ENCODE measurements around the gene LARP1. TPM values are rescaled to one million over a fixed set of nuclear protein-coding genes. Genes with fewer than 3 reads are reported as not detected.
A peak's percentile ranks its signal among the peaks of the same experiment; 100 is the strongest.

The LARP1 gene
- total RNA-seq, 2 experiments from 2014 or later: 88.7 to 97.6 TPM

GRCh38 chr5:154756868-154757813, 2.0 kb downstream of the LARP1 start:
- Mint-ChIP-seq H3K27ac (peak overlapping the region; percentile 91), H3K36me3 (ENCODE audit: low read depth) (peaks cover 19% of the 10 kb centered on the region), H3K27me3 (no peaks in the 10 kb centered on the region), H3K4me1 (ENCODE audit: low read depth) (peaks cover 73% of the 10 kb centered on the region), H3K9me3 (no peaks in the 10 kb centered on the region), H3K4me3 (peak overlapping the region; percentile 98)
- intact Hi-C loops (cut with DNase I, micrococcal nuclease): loop anchor here (5.0 to 10.0 kb wide), 5 partner anchors 35 to 562 kb away; partner anchors contain the start of genes GALNT10 (in 1 of the 2) and MRPL22 (in 1 of the 2)
- Histone ChIP-seq H3K27ac (ENCODE audit: low read depth in 1 of 2, low read length in 2 of 2) (peak overlapping the region; percentile 67 to 85), H3K4me1 (ENCODE audit: insufficient read depth, low read length) (peaks cover 51% of the 10 kb centered on the region), H3K9me3 (ENCODE audit: control insufficient read depth in 1 of 2, insufficient read depth in 1 of 2, low read length in 2 of 2) (no peaks in the 10 kb centered on the region), H3K4me3 (ENCODE audit: low read length) (peak overlapping the region; percentile 72), H3K27me3 (ENCODE audit: control insufficient read depth in 1 of 2, insufficient read depth in 2 of 2, low read length in 2 of 2) (no peaks in the 10 kb centered on the region), H3K36me3 (ENCODE audit: insufficient read depth, low read length) (no peaks in the 10 kb centered on the region)
- DNase-seq (peak; percentile 9 to 77 (median 31)), ATAC-seq (ENCODE audit: poor library complexity) (peak; percentile 5)
- POLR2A ChIA-PET: interaction anchor here (0.7 to 2.9 kb wide), 5 partner anchors 10 to 718 kb away, joined by 5 to 23 read pairs (median 7); partner anchors contain the start of genes CNOT8, FAM114A2 and MFAP3
- TF ChIP-seq CTCF (IDR thresholded peaks at IDR 0.05): no peak
- CTCF ChIA-PET: interaction anchor here (1.1 to 1.6 kb wide), 2 partner anchors 10 to 107 kb away, joined by 4 to 5 read pairs; no protein-coding TSS in a partner anchor

GRCh38 chr5:154757814-154758406, 2.7 kb downstream of the LARP1 start:
- H3K36me3 Mint-ChIP-seq (ENCODE audit: low read depth): peaks cover 19% of the 10 kb centered on the region
- H3K4me3 Mint-ChIP-seq: peak overlapping the region; percentile 97
- POLR2A ChIA-PET: interaction anchor here (0.8 to 2.9 kb wide), 5 partner anchors 9 to 108 kb away, joined by 3 to 23 read pairs (median 7); partner anchors contain the start of gene CNOT8
- CTCF ChIA-PET: interaction anchor here (0.8 to 1.6 kb wide), 3 partner anchors 10 to 107 kb away, joined by 3 to 5 read pairs (median 4); no protein-coding TSS in a partner anchor
- DNase-seq (peak in 10 of 14 experiments; percentile 10 to 79 (median 38)), ATAC-seq (ENCODE audit: poor library complexity) (peak; percentile 6)
- no peaks in the 10 kb centered on the region for H3K27me3 Mint-ChIP-seq
- H3K4me1 Mint-ChIP-seq (ENCODE audit: low read depth): peaks cover 79% of the 10 kb centered on the region
- Histone ChIP-seq H3K4me1 (ENCODE audit: insufficient read depth, low read length) (peaks cover 57% of the 10 kb centered on the region), H3K27me3 (ENCODE audit: control insufficient read depth in 1 of 2, insufficient read depth in 2 of 2, low read length in 2 of 2) (no peaks in the 10 kb centered on the region), H3K36me3 (ENCODE audit: insufficient read depth, low read length) (no peaks in the 10 kb centered on the region), H3K4me3 (ENCODE audit: low read length) (peak overlapping the region; percentile 25), H3K9me3 (ENCODE audit: control insufficient read depth in 1 of 2, insufficient read depth in 1 of 2, low read length in 2 of 2) (no peaks in the 10 kb centered on the region), H3K27ac (ENCODE audit: low read depth in 1 of 2, low read length in 2 of 2) (peak overlapping the region; percentile 1 to 14)
- intact Hi-C loops (cut with DNase I, micrococcal nuclease): loop anchor here (1.0 to 10.0 kb wide), 7 partner anchors 9 to 563 kb away; partner anchors contain the start of genes GALNT10 (in 1 of the 2) and MRPL22 (in 1 of the 2)
- no peak for TF ChIP-seq CTCF (IDR thresholded peaks at IDR 0.05)
- H3K9me3 Mint-ChIP-seq: no peaks in the 10 kb centered on the region
- peak overlapping the region; percentile 91 for H3K27ac Mint-ChIP-seq

- ChIA-PET CTCF (interaction anchor here (0.5 to 1.6 kb wide), 4 partner anchors 9 to 108 kb away, joined by 3 to 5 read pairs (median 4); no protein-coding TSS in a partner anchor), POLR2A (interaction anchor here (0.8 to 2.9 kb wide), 5 partner anchors 9 to 108 kb away, joined by 3 to 23 read pairs (median 7); partner anchors contain the start of gene CNOT8)
- peak overlapping the region; percentile 91 for H3K27ac Mint-ChIP-seq
- TF ChIP-seq CTCF (IDR thresholded peaks at IDR 0.05): no peak
- peaks cover 76% of the 10 kb centered on the region for H3K4me1 Mint-ChIP-seq (ENCODE audit: low read depth)
- DNase-seq (no peak), ATAC-seq (ENCODE audit: poor library complexity) (no peak)
- Histone ChIP-seq H3K9me3 (ENCODE audit: control insufficient read depth in 1 of 2, insufficient read depth in 1 of 2, low read length in 2 of 2) (no peaks in the 10 kb centered on the region), H3K27ac (ENCODE audit: low read depth in 1 of 2, low read length in 2 of 2) (peak overlapping the region; percentile 1 to 14), H3K4me3 (ENCODE audit: low read length) (peak overlapping the region; percentile 25), H3K27me3 (ENCODE audit: control insufficient read depth in 1 of 2, insufficient read depth in 2 of 2, low read length in 2 of 2) (no peaks in the 10 kb centered on the region), H3K4me1 (ENCODE audit: insufficient read depth, low read length) (peaks cover 60% of the 10 kb centered on the region), H3K36me3 (ENCODE audit: insufficient read depth, low read length) (no peaks in the 10 kb centered on the region)
- peak overlapping the region; percentile 97 for H3K4me3 Mint-ChIP-seq
- no peaks in the 10 kb centered on the region for H3K9me3 Mint-ChIP-seq
- H3K27me3 Mint-ChIP-seq: no peaks in the 10 kb centered on the region
- intact Hi-C loops (cut with DNase I, micrococcal nuclease): loop anchor here (1.0 to 10.0 kb wide), 7 partner anchors 9 to 564 kb away; partner anchors contain the start of genes GALNT10 (in 1 of the 2) and MRPL22 (in 1 of the 2)
- peaks cover 19% of the 10 kb centered on the region for H3K36me3 Mint-ChIP-seq (ENCODE audit: low read depth)
These were observed 3.3 kb downstream of the LARP1 start for GRCh38 chr5:154758493-154758892.
